C4-2B (cell line): Measurements from ENCODE around the gene KLHL3.

Experiments used
- ZFX ChIP-seq: fragments of 450-650 bp; IDR thresholded peaks from 2 replicates; pipeline ENCODE4 v1.6.1; 2017
- TF ChIP-seq, protein P1 (sequence below): fragments of 450-650 bp; conservative IDR thresholded peaks from 2 replicates; pipeline ENCODE4 v1.5.1; 2017; ENCODE audit warnings: mild to moderate bottlenecking

DNA sequence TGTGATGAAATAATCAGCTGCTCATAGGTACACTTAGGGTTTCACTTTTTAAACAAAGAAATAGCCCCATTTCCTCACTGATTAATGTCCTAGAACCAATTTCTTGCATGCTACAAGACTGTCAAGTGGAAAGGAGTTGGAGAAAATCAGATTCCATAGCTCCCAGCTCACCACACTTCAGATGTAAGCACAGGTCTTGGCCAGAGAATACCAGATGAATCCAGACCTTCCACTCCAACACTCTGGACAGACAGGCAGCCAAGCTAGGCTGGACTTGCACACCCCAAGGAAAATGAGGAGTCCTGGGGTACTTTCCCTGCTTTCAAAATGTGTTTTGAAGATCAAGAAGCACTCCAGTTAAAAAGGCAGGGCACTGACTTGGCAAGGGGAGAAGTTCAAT, 68.5 kb downstream of the KLHL3 start:
- TF ChIP-seq, protein P1, sequence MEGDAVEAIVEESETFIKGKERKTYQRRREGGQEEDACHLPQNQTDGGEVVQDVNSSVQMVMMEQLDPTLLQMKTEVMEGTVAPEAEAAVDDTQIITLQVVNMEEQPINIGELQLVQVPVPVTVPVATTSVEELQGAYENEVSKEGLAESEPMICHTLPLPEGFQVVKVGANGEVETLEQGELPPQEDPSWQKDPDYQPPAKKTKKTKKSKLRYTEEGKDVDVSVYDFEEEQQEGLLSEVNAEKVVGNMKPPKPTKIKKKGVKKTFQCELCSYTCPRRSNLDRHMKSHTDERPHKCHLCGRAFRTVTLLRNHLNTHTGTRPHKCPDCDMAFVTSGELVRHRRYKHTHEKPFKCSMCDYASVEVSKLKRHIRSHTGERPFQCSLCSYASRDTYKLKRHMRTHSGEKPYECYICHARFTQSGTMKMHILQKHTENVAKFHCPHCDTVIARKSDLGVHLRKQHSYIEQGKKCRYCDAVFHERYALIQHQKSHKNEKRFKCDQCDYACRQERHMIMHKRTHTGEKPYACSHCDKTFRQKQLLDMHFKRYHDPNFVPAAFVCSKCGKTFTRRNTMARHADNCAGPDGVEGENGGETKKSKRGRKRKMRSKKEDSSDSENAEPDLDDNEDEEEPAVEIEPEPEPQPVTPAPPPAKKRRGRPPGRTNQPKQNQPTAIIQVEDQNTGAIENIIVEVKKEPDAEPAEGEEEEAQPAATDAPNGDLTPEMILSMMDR: no peak
- no peak for TF ChIP-seq ZFX
